Neuronal stem cell (in vitro differentiated cells): ENCODE measurements around the gene PCDH10.

ENCODE experiments used
- DNase-seq: peaks from one replicate; pipeline ENCODE4 v3.0.0-alpha.2; 2013; ENCODE audit warnings: low spot score
- H2AFZ ChIP-seq: one replicate; pipeline ENCODE4 v1.6.1; 2013; ENCODE audit warnings: mild to moderate bottlenecking, low read length, inconsistent platforms
- H2AK5ac ChIP-seq: 2 replicates; pipeline ENCODE4 v1.6.1; 2013; ENCODE audit warnings: low read depth, mild to moderate bottlenecking, inconsistent platforms, low read length, moderate library complexity, mixed read lengths
- H2BK120ac ChIP-seq: 2 replicates; pipeline ENCODE4 v1.6.1; 2013; ENCODE audit warnings: low read depth, mild to moderate bottlenecking, inconsistent platforms, low read length, moderate library complexity, mixed read lengths
- H2BK12ac ChIP-seq: one replicate; pipeline ENCODE4 v1.6.1; 2013; ENCODE audit warnings: low read length, inconsistent platforms
- H2BK15ac ChIP-seq: 2 replicates; pipeline ENCODE4 v1.6.1; 2013; ENCODE audit warnings: mild to moderate bottlenecking, low read length, inconsistent platforms, mixed read lengths
- H2BK5ac ChIP-seq: one replicate; pipeline ENCODE4 v1.6.1; 2013; ENCODE audit warnings: inconsistent platforms, mild to moderate bottlenecking, low read length, moderate library complexity
- H3K14ac ChIP-seq: one replicate; pipeline ENCODE4 v1.6.1; 2013; ENCODE audit warnings: low read length, inconsistent platforms
- H3K18ac ChIP-seq: 2 replicates; pipeline ENCODE4 v1.6.1; 2013; ENCODE audit warnings: low read length, inconsistent platforms
- H3K23ac ChIP-seq: 2 replicates; pipeline ENCODE4 v1.6.1; 2013; ENCODE audit warnings: low read depth, mild to moderate bottlenecking, mixed read lengths, low read length, inconsistent platforms; ENCODE audit not compliant: poor library complexity
- H3K27ac ChIP-seq: replicated peaks from 3 replicates; pipeline ENCODE4 v1.5.1; 2013; ENCODE audit warnings: low read length, inconsistent platforms
- H3K27me3 ChIP-seq, 3 experiments: 2 replicates each; pipeline ENCODE4 v1.6.1; 2013; ENCODE audit warnings: low read length in 3 of 3, mild to moderate bottlenecking in 2 of 3, inconsistent platforms in 1 of 3, low read depth in 1 of 3, mixed read lengths in 1 of 3, moderate library complexity in 1 of 3; ENCODE audit not compliant: control insufficient read depth in 3 of 3, insufficient read depth in 3 of 3
- H3K36me3 ChIP-seq, 2 donors: replicated peaks in 1 of 2; 2 replicates each; pipeline ENCODE4 v1.6.1; 2013; ENCODE audit warnings: low read length in 2 of 2; ENCODE audit not compliant: control insufficient read depth in 2 of 2, insufficient read depth in 2 of 2
- H3K4ac ChIP-seq: 2 replicates; pipeline ENCODE4 v1.6.1; 2013; ENCODE audit warnings: inconsistent platforms, mild to moderate bottlenecking, low read length, moderate library complexity
- H3K4me1 ChIP-seq, 2 donors: 1 replicate in 1 of 2; 2 replicates in 1 of 2; pipeline ENCODE4 v1.6.1; 2013; ENCODE audit warnings: low read length in 2 of 2, low read depth in 1 of 2; ENCODE audit not compliant: control insufficient read depth in 2 of 2, insufficient read depth in 1 of 2
- H3K4me2 ChIP-seq: one replicate; pipeline ENCODE4 v1.6.1; 2013; ENCODE audit warnings: mild to moderate bottlenecking, low read length, inconsistent platforms; ENCODE audit not compliant: insufficient read depth, poor library complexity, severe bottlenecking
- H3K4me3 ChIP-seq, 2 donors: 2 replicates each; pipeline ENCODE4 v1.5.1; 2013; ENCODE audit warnings: low read length in 2 of 2, mild to moderate bottlenecking in 2 of 2, inconsistent platforms in 1 of 2, moderate library complexity in 1 of 2
- H3K79me1 ChIP-seq: one replicate; pipeline ENCODE4 v1.6.1; 2013; ENCODE audit warnings: low read depth, mild to moderate bottlenecking, inconsistent platforms, low read length, moderate library complexity
- H3K9ac ChIP-seq: one replicate; pipeline ENCODE4 v1.6.1; 2013; ENCODE audit warnings: mild to moderate bottlenecking, low read depth, low read length, inconsistent platforms; ENCODE audit not compliant: poor library complexity
- H3K9me3 ChIP-seq, 2 donors: replicated peaks in 1 of 2; 2 replicates each; pipeline versions ENCODE3 to v1.6.1; 2013; ENCODE audit warnings: low read length in 2 of 2, mild to moderate bottlenecking in 2 of 2, inconsistent platforms in 1 of 2, low read depth in 1 of 2, mixed read lengths in 1 of 2, moderate library complexity in 1 of 2; ENCODE audit not compliant: control insufficient read depth in 2 of 2, insufficient read depth in 1 of 2
- H4K8ac ChIP-seq: one replicate; pipeline ENCODE4 v1.6.1; 2013; ENCODE audit warnings: low read depth, mild to moderate bottlenecking, inconsistent platforms, low read length, moderate library complexity
- H4K91ac ChIP-seq: one replicate; pipeline ENCODE4 v1.6.1; 2013; ENCODE audit warnings: low read length, low read depth, mild to moderate bottlenecking, inconsistent platforms; ENCODE audit not compliant: poor library complexity
- WGBS, 2 donors: extraction: QIAGEN DNeasy Blood & Tissue Kit; methylation state at CpG; one replicate each; pipeline ENCODE4 v1.1.7; 2013; ENCODE audit warnings: missing lambda C conversion rate in 2 of 2, mixed read lengths in 1 of 2; ENCODE audit not compliant: insufficient read length in 2 of 2, insufficient replicate concordance in 1 of 2; ENCODE audit errors: extremely low coverage in 2 of 2; 5-methylcytosine and 5-hydroxymethylcytosine counted together

Gene PCDH10

GRCh38 chr4:133152831-133153481 is 3.9 kb downstream of the PCDH10 start:
- no CpG with 5 or more reads among the region's 20 CpGs for WGBS, 2 donors
- H3K4ac ChIP-seq: no peak overlapping the region
- no peak overlapping the region for H3K23ac ChIP-seq
- H2BK15ac ChIP-seq: no peak overlapping the region
- peaks cover 0 to 45% (median 9%) of the 10 kb centered on the region in 3 experiments for H3K27me3 ChIP-seq
- DNase-seq: no peak
- H3K27ac ChIP-seq: no peak overlapping the region
- H3K14ac ChIP-seq: no peak overlapping the region
- H3K4me2 ChIP-seq: peak overlapping the region; percentile 90
- H3K9me3 ChIP-seq: peaks cover 0 to 8% of the 10 kb centered on the region in 2 donors
- peak overlapping the region; percentile 94 for H2AFZ ChIP-seq
- H3K79me1 ChIP-seq: no peaks in the 10 kb centered on the region
- no peak overlapping the region for H2BK120ac ChIP-seq
- H4K8ac ChIP-seq: no peak overlapping the region
- no peak overlapping the region for H3K18ac ChIP-seq
- H3K36me3 ChIP-seq: no peaks in the 10 kb centered on the region
- no peak overlapping the region for H2AK5ac ChIP-seq
- H3K9ac ChIP-seq: no peak overlapping the region
- H2BK5ac ChIP-seq: no peak overlapping the region
- H3K4me3 ChIP-seq: peak overlapping the region; percentile 44 to 76
- peaks cover 3 to 11% of the 10 kb centered on the region in 2 donors for H3K4me1 ChIP-seq
- no peak overlapping the region for H2BK12ac ChIP-seq
- no peak overlapping the region for H4K91ac ChIP-seq

GRCh38 chr4:133154725-133155124 is 5.6 kb downstream of the PCDH10 start:
- no CpG with 5 or more reads among the region's 4 CpGs for WGBS, 2 donors
- Histone ChIP-seq H4K91ac (no peak overlapping the region), H2BK120ac (no peak overlapping the region), H3K4me3 (no peak overlapping the region), H2AFZ (peak overlapping the region; percentile 26), H3K4ac (no peak overlapping the region), H3K23ac (no peak overlapping the region), H3K14ac (no peak overlapping the region), H3K18ac (no peak overlapping the region), H3K27ac (no peak overlapping the region), H3K27me3 (peaks cover 0 to 36% (median 9%) of the 10 kb centered on the region in 3 experiments), H2BK15ac (no peak overlapping the region), H3K79me1 (no peaks in the 10 kb centered on the region), H2AK5ac (no peak overlapping the region), H3K9me3 (peaks cover 0 to 8% of the 10 kb centered on the region in 2 donors), H4K8ac (no peak overlapping the region), H2BK12ac (no peak overlapping the region), H3K4me2 (no peak overlapping the region), H3K9ac (no peak overlapping the region), H3K4me1 (peaks cover 3 to 9% of the 10 kb centered on the region in 2 donors), H3K36me3 (no peaks in the 10 kb centered on the region), H2BK5ac (no peak overlapping the region)
- DNase-seq: no peak

- H3K4ac ChIP-seq: no peak overlapping the region
- no peak overlapping the region for H3K14ac ChIP-seq
- H3K23ac ChIP-seq: no peak overlapping the region
- no peak overlapping the region for H2BK5ac ChIP-seq
- no peak for DNase-seq
- no peak overlapping the region for H2BK15ac ChIP-seq
- peaks cover 0 to 23% (median 9%) of the 10 kb centered on the region in 3 experiments for H3K27me3 ChIP-seq
- H2BK120ac ChIP-seq: no peak overlapping the region
- peaks cover 3 to 8% of the 10 kb centered on the region in 2 donors for H3K4me1 ChIP-seq
- H3K9ac ChIP-seq: no peak overlapping the region
- no peak overlapping the region for H4K8ac ChIP-seq
- H3K27ac ChIP-seq: peak overlapping the region; percentile 69
- no peak overlapping the region for H4K91ac ChIP-seq
- no peaks in the 10 kb centered on the region for H3K79me1 ChIP-seq
- peaks cover 0 to 8% of the 10 kb centered on the region in 2 donors for H3K9me3 ChIP-seq
- no peak overlapping the region for H3K4me2 ChIP-seq
- no CpG with 5 or more reads among the region's 5 CpGs for WGBS, 2 donors
- peak overlapping the region; percentile 59 for H2AFZ ChIP-seq
- H3K36me3 ChIP-seq: no peaks in the 10 kb centered on the region
- H2AK5ac ChIP-seq: no peak overlapping the region
- H2BK12ac ChIP-seq: no peak overlapping the region
- H3K4me3 ChIP-seq: no peak overlapping the region
- H3K18ac ChIP-seq: peak overlapping the region; percentile 11
Observed at GRCh38 chr4:133156096-133156495, 7.0 kb downstream of the PCDH10 start.

- Histone ChIP-seq H2BK15ac (no peak overlapping the region), H4K91ac (no peak overlapping the region), H2AK5ac (no peak overlapping the region), H2BK5ac (no peak overlapping the region), H3K4me2 (no peak overlapping the region), H3K79me1 (no peaks in the 10 kb centered on the region), H3K27me3 (peaks cover 0 to 18% (median 7%) of the 10 kb centered on the region in 3 experiments), H3K9me3 (peaks cover 0 to 8% of the 10 kb centered on the region in 2 donors), H3K4me1 (peaks cover 3 to 5% of the 10 kb centered on the region in 2 donors), H3K23ac (no peak overlapping the region), H3K9ac (no peak overlapping the region), H3K27ac (no peak overlapping the region), H2AFZ (peak overlapping the region; percentile 59), H3K36me3 (no peaks in the 10 kb centered on the region), H2BK120ac (no peak overlapping the region), H3K18ac (no peak overlapping the region), H3K4ac (no peak overlapping the region), H4K8ac (no peak overlapping the region), H3K4me3 (no peak overlapping the region), H2BK12ac (no peak overlapping the region), H3K14ac (no peak overlapping the region)
- DNase-seq: no peak
- WGBS, 2 donors: no CpG with 5 or more reads among the region's 2 CpGs
Observed at GRCh38 chr4:133156556-133156955, 7.5 kb downstream of the PCDH10 start.
